GM12878 (cell line): Measurements from ENCODE around the gene TMUB2. TPM values are rescaled to one million over a fixed set of nuclear protein-coding genes. Genes with fewer than 3 reads are reported as not detected.

Experiments
- ATAC-seq: fragments of 200-7000 bp; cut with Tn5 transposase; 3 replicates; pipeline ENCODE4 v1.9.1; 2020; ENCODE audit warnings: mild to moderate bottlenecking, moderate library complexity
- BruUV-seq: library from RNA; stranded (reverse); fragments of 400-500 nt; replicated peaks from 2 replicates; lab custom pipeline; 2021; lab: Mats Ljungman, UMichigan
- CTCF ChIA-PET: fragments of 300-600 bp; sonication (Branson Sonifier 250); formaldehyde crosslinking; extraction: SDS; loops from one replicate; lab custom pipeline; 2021; ENCODE audit warnings: inconsistent platforms; lab: Yijun Ruan, JAX
- POLR2A ChIA-PET: fragments of 350-600 bp; formaldehyde crosslinking; extraction: SDS; loops from one replicate; lab custom pipeline; 2021; ENCODE audit warnings: inconsistent platforms; lab: Charles Lee
- RAD21 ChIA-PET: fragments of 300-600 bp; sonication (Branson Sonifier 250); formaldehyde crosslinking; loops from one replicate; lab custom pipeline; 2023; ENCODE audit warnings: antibody characterized with exemption; ENCODE audit not compliant: unreplicated experiment; lab: Charles Lee
- SMC1A ChIA-PET: fragments of 300-600 bp; sonication (Branson Sonifier 250); formaldehyde crosslinking; loops from one replicate; lab custom pipeline; 2023; ENCODE audit not compliant: unreplicated experiment, uncharacterized antibody; lab: Charles Lee
- DNase-seq: peaks from one replicate; pipeline ENCODE4 v3.0.0-alpha.2; 2011; ENCODE audit warnings: low read depth, low spot score
- FAIRE-seq: peaks from 3 replicates; lab custom pipeline; 2011; peaks lifted over from hg19 to GRCh38; lab: Jason Lieb, UNC
- H2AFZ ChIP-seq: 2 replicates; pipeline ENCODE4 v1.6.0; 2011; ENCODE audit warnings: low read depth, low read length, control low read depth; ENCODE audit not compliant: control insufficient read depth
- H3K27ac ChIP-seq: 2 replicates; pipeline ENCODE4 v1.5.1; 2011; ENCODE audit warnings: control low read depth; ENCODE audit not compliant: control insufficient read depth, insufficient read depth
- H3K27me3 ChIP-seq, 2 experiments: replicated peaks in 1 of 2; 2 replicates each; pipeline versions ENCODE4 v1.6.0 to v1.6.1; 2011; ENCODE audit warnings: low read length in 1 of 2; ENCODE audit not compliant: control insufficient read depth in 2 of 2, insufficient read depth in 2 of 2
- H3K36me3 ChIP-seq, 2 experiments: 2 replicates each; pipeline ENCODE4 v1.5.1; 2011; ENCODE audit warnings: low read length in 1 of 2; ENCODE audit not compliant: control insufficient read depth in 2 of 2, insufficient read depth in 2 of 2
- H3K4me1 ChIP-seq: 2 replicates; pipeline ENCODE4 v1.6.1; 2011; ENCODE audit warnings: mild to moderate bottlenecking, low read length, moderate library complexity, mixed read lengths; ENCODE audit not compliant: control insufficient read depth, insufficient read depth
- H3K4me2 ChIP-seq: 2 replicates; pipeline ENCODE4 v1.6.0; 2011; ENCODE audit warnings: control low read depth; ENCODE audit not compliant: control insufficient read depth, insufficient read depth
- H3K4me3 ChIP-seq: fragments of 200-600 bp; sonication (generic); 2 replicates; pipeline ENCODE4 v1.5.1; 2016
- H3K79me2 ChIP-seq: 2 replicates; pipeline ENCODE4 v1.6.0; 2011; ENCODE audit warnings: low read length; ENCODE audit not compliant: control insufficient read depth, insufficient read depth
- H3K9ac ChIP-seq: 2 replicates; pipeline ENCODE4 v1.8.0; 2011; ENCODE audit warnings: low read length, control low read depth, mixed read lengths; ENCODE audit not compliant: control insufficient read depth, insufficient read depth
- H3K9me3 ChIP-seq: replicated peaks from 3 replicates; pipeline ENCODE4 v1.5.1; 2011; ENCODE audit warnings: mild to moderate bottlenecking, low read length; ENCODE audit not compliant: control insufficient read depth, insufficient read depth
- H4K20me1 ChIP-seq: 2 replicates; pipeline ENCODE4 v1.6.0; 2011; ENCODE audit not compliant: control insufficient read depth, insufficient read depth
- ELK1 ChIP-seq: IDR thresholded peaks from 2 replicates; pipeline ENCODE4 v1.6.1; 2012; ENCODE audit warnings: low read depth, low read length, improper control_type of control experiment
- POLR2AphosphoS2 ChIP-seq: IDR thresholded peaks from 2 replicates; pipeline ENCODE4 v1.6.1; 2011; ENCODE audit warnings: low read depth, mild to moderate bottlenecking, low read length, improper control_type of control experiment, moderate library complexity
- WGBS: methylation state at CpG from one replicate; pipeline ENCODE4 v1.1.6; 2016; ENCODE audit warnings: low lambda C conversion rate; ENCODE audit not compliant: insufficient replicate concordance, insufficient coverage; ENCODE audit errors: missing lambda C conversion rate; 5-methylcytosine and 5-hydroxymethylcytosine counted together
- in situ Hi-C: fragments of 300-500 bp; cut with MboI; formaldehyde crosslinking; loops from 9 replicates; pipeline ENCODE4 v1.14.3; 2018; ENCODE audit warnings: mixed read lengths
- intact Hi-C: fragments of 100-400 bp; cut with micrococcal nuclease; formaldehyde crosslinking; loops from one replicate; pipeline ENCODE4 v1.14.2; 2022; ENCODE audit not compliant: unreplicated experiment
- polyA plus RNA-seq, 11 experiments: library from polyadenylated mRNA; depleted of rRNA in 4 of 11; unstranded in 6 of 11; stranded (reverse) in 5 of 11; fragments of >200 nt; fragmentation: Nextera tagmentation in 4 of 11; fragmentation: Illumina TruSeq in 1 of 11; extraction: Ambion mirVana in 4 of 11; extraction: Trizol in 1 of 11; gene quantifications; 1 replicate in 1 of 11; 2 replicates in 10 of 11; pipeline versions ENCODE4 v1.2.1 to v1.2.3, GENCODE V29; 2011 to 2016; ENCODE audit warnings: inconsistent platforms in 2 of 11, missing spikeins in 2 of 11, low read depth in 1 of 11
- total RNA-seq, 4 experiments: library from RNA; depleted of rRNA in 3 of 4; stranded (reverse); fragments of >200 nt in 3 of 4; fragmentation: Illumina TruSeq in 1 of 4; extraction: Trizol in 1 of 4; gene quantifications; 2 replicates each; pipeline versions ENCODE4 v1.2.1 to v1.2.3, GENCODE V29; 2013 to 2021
- TF ChIP-seq, protein P1 (sequence below): fragments of 450-650 bp; formaldehyde crosslinking; IDR thresholded peaks from 2 replicates; pipeline ENCODE4 v1.5.0; 2022; ENCODE audit warnings: mild to moderate bottlenecking, missing genetic modification characterization

Gene TMUB2
- total and polyA plus RNA-seq, 10 of the 15 experiments (the other 5 are each of a cell fraction or from before 2014, with no cell fraction given) = 4.3 to 34.0 (median 20.0) TPM

DNA sequence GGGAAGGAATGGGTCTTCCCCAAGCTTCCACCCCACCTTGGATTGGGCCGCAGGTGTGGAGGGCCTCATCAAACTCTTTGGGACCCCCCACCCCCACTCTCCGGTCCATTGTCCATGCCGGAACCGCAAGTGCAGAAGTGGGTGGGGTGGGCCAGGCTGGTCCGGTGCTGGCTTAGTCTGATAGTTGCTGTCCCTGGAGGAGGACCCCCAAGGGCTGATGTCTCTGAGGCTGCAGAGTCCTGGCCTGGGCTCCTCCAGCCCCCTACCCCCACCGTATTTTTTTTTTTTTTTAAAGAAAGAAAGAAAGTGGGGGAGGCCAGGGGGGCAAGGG, 20.0 kb downstream of the TMUB2 start (continued):
- no peak for TF ChIP-seq ELK1

- BruUV-seq = no TSS peak
- Histone ChIP-seq H3K4me1 (peaks cover 22% of the 10 kb centered on the region), H3K4me3 (no peak overlapping the region), H3K79me2 (peaks cover 3% of the 10 kb centered on the region), H2AFZ (no peak overlapping the region), H3K36me3 (peaks cover 25 to 33% of the 10 kb centered on the region in 2 experiments; a peak in 3 of 4 replicates), H3K9me3 (no peaks in the 10 kb centered on the region), H3K9ac (no peak overlapping the region), H3K27me3 (no peaks in the 10 kb centered on the region), H3K4me2 (no peak overlapping the region), H3K27ac (no peak overlapping the region), H4K20me1 (peaks cover 2% of the 10 kb centered on the region; the same call in 1 of the 2 replicates)
- POLR2A ChIA-PET = no interaction called here
- CTCF ChIA-PET = interaction anchor here (1.2 to 7.0 kb wide), 3 partner anchors 10 to 140 kb away, joined by 3 to 135 read pairs (median 4); partner anchors contain the start of gene GRN
- SMC1A ChIA-PET = no interaction called here
- FAIRE-seq (no peak), ATAC-seq (no peak), DNase-seq (no peak)
- TF ChIP-seq, protein P1, sequence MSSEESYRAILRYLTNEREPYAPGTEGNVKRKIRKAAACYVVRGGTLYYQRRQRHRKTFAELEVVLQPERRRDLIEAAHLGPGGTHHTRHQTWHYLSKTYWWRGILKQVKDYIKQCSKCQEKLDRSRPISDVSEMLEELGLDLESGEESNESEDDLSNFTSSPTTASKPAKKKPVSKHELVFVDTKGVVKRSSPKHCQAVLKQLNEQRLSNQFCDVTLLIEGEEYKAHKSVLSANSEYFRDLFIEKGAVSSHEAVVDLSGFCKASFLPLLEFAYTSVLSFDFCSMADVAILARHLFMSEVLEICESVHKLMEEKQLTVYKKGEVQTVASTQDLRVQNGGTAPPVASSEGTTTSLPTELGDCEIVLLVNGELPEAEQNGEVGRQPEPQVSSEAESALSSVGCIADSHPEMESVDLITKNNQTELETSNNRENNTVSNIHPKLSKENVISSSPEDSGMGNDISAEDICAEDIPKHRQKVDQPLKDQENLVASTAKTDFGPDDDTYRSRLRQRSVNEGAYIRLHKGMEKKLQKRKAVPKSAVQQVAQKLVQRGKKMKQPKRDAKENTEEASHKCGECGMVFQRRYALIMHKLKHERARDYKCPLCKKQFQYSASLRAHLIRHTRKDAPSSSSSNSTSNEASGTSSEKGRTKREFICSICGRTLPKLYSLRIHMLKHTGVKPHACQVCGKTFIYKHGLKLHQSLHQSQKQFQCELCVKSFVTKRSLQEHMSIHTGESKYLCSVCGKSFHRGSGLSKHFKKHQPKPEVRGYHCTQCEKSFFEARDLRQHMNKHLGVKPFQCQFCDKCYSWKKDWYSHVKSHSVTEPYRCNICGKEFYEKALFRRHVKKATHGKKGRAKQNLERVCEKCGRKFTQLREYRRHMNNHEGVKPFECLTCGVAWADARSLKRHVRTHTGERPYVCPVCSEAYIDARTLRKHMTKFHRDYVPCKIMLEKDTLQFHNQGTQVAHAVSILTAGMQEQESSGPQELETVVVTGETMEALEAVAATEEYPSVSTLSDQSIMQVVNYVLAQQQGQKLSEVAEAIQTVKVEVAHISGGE (CRISPR knock-in tag) = no peak
- TF ChIP-seq POLR2AphosphoS2 = no peak
- in situ Hi-C loops (loop anchor here (25.0 kb wide), 1 partner anchor 305 kb away; the partner anchor contains the start of gene GPATCH8), intact Hi-C loops (no loop called here)
- WGBS = 93% methylated on average over 17 of the region's 17 CpGs
- RAD21 ChIA-PET = interaction anchor here (0.6 kb wide), 1 partner anchor 110 kb away, joined by 3 read pairs; no protein-coding TSS in a partner anchor
These were observed 20.5 kb downstream of the TMUB2 start for GRCh38 chr17:44207319-44207718.
